GM21619 (cell line): ENCODE measurements around the gene ABHD2.
"Not testable (repeated sequence)": the region's sequence is repeated elsewhere in the genome, so short reads cannot be mapped to it uniquely, and the experiment has no call there.

Source experiments
- ATAC-seq: cut with Tn5 transposase; IDR thresholded peaks from one replicate; pipeline ENCODE4 v1.9.1; 2021; ENCODE audit not compliant: unreplicated experiment

Gene ABHD2

GRCh38 chr15:89136818-89137772, 48.8 kb downstream of the ABHD2 start:
- no peak for ATAC-seq

- ATAC-seq, result no peak
Measured at GRCh38 chr15:89137926-89138325, 49.7 kb downstream of the ABHD2 start.

GRCh38 chr15:89138999-89139612, 50.9 kb downstream of the ABHD2 start:
- no peak for ATAC-seq

GRCh38 chr15:89139613-89140499, 51.6 kb downstream of the ABHD2 start:
- no peak for ATAC-seq

- no peak for ATAC-seq
Measured at GRCh38 chr15:89140595-89140994, 52.3 kb downstream of the ABHD2 start.

GRCh38 chr15:89141159-89141558, 52.9 kb downstream of the ABHD2 start:
- ATAC-seq, result not testable (repeated sequence)

- no peak for ATAC-seq
Measured at GRCh38 chr15:89141885-89142284, 53.6 kb downstream of the ABHD2 start.

- ATAC-seq, result no peak
Measured at GRCh38 chr15:89142423-89142822, 54.2 kb downstream of the ABHD2 start.

- no peak for ATAC-seq
Measured at GRCh38 chr15:89143503-89144162, 55.4 kb downstream of the ABHD2 start.

GRCh38 chr15:89144491-89144890, 56.2 kb downstream of the ABHD2 start:
- no peak for ATAC-seq

- ATAC-seq, result no peak
Measured at GRCh38 chr15:89146366-89146765, 58.1 kb downstream of the ABHD2 start.

- no peak for ATAC-seq
Measured at GRCh38 chr15:89148126-89148525, 59.9 kb downstream of the ABHD2 start.

- ATAC-seq, result no peak
Measured at GRCh38 chr15:89149501-89150101, 61.3 kb downstream of the ABHD2 start.

- ATAC-seq, result no peak
Measured at GRCh38 chr15:89150287-89150686, 62.0 kb downstream of the ABHD2 start.

- ATAC-seq, result no peak
Measured at GRCh38 chr15:89150762-89151664, 62.8 kb downstream of the ABHD2 start.

- no peak for ATAC-seq
Measured at GRCh38 chr15:89155122-89155521, 66.9 kb downstream of the ABHD2 start.

- no peak for ATAC-seq
Measured at GRCh38 chr15:89155656-89156055, 67.4 kb downstream of the ABHD2 start.

- ATAC-seq, result no peak
Measured at GRCh38 chr15:89157061-89157460, 68.8 kb downstream of the ABHD2 start.

GRCh38 chr15:89157918-89158564, 69.8 kb downstream of the ABHD2 start:
- ATAC-seq, result no peak
